Measurements from ENCODE around the gene HSPA4. TPM values are rescaled to one million over a fixed set of nuclear protein-coding genes. Genes with fewer than 3 reads are reported as not detected.
"Not testable (repeated sequence)": the region's sequence is repeated elsewhere in the genome, so short reads cannot be mapped to it uniquely, and the experiment has no call there.

HSPA4 gene
- total and polyA plus RNA-seq, 7 donors, result 41.2 to 154 (median 108) TPM

- ATAC-seq, result no peak
- TF ChIP-seq, protein P1, sequence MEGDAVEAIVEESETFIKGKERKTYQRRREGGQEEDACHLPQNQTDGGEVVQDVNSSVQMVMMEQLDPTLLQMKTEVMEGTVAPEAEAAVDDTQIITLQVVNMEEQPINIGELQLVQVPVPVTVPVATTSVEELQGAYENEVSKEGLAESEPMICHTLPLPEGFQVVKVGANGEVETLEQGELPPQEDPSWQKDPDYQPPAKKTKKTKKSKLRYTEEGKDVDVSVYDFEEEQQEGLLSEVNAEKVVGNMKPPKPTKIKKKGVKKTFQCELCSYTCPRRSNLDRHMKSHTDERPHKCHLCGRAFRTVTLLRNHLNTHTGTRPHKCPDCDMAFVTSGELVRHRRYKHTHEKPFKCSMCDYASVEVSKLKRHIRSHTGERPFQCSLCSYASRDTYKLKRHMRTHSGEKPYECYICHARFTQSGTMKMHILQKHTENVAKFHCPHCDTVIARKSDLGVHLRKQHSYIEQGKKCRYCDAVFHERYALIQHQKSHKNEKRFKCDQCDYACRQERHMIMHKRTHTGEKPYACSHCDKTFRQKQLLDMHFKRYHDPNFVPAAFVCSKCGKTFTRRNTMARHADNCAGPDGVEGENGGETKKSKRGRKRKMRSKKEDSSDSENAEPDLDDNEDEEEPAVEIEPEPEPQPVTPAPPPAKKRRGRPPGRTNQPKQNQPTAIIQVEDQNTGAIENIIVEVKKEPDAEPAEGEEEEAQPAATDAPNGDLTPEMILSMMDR (IDR thresholded peaks at IDR 0.05), result no peak
- WGBS, 3 donors, result 89 to 93% (median 91%) methylated on average over 4 of the region's 4 CpGs
Measured at GRCh38 chr5:133082128-133082527, 30.3 kb downstream of the HSPA4 start.

GRCh38 chr5:133083901-133084300, 32.1 kb downstream of the HSPA4 start:
- Histone ChIP-seq H3K36me3 (ENCODE audit: insufficient read depth in 1 of 2, low read depth in 1 of 2) (peaks cover 3 to 80% of the 10 kb centered on the region in 2 donors), H3K9me3 (no peaks in the 10 kb centered on the region), H3K27ac (no peak overlapping the region), H3K4me3 (no peak overlapping the region), H3K27me3 (ENCODE audit: insufficient read depth in 3 of 3, low read length in 2 of 3) (no peaks in the 10 kb centered on the region), H3K4me1 (no peaks in the 10 kb centered on the region)
- ATAC-seq, result no peak
- TF ChIP-seq, protein P1 (IDR thresholded peaks at IDR 0.05), result no peak
- WGBS, 3 donors, result 97 to 100% (median 99%) methylated on average over 1 of the region's 1 CpG
- intact Hi-C loops (cut with DNase I), result loop anchor here in 1 of 2 donors (2.0 kb wide), 1 partner anchor 17 kb away; no protein-coding TSS in a partner anchor
- no peak for DNase-seq

More at GRCh38 chr5:133082128-133082527, 30.3 kb downstream of the HSPA4 start:
- Histone ChIP-seq H3K4me3 (no peak overlapping the region), H3K27me3 (ENCODE audit: insufficient read depth in 3 of 3, low read length in 2 of 3) (no peaks in the 10 kb centered on the region), H3K27ac (no peak overlapping the region), H3K9me3 (no peaks in the 10 kb centered on the region), H3K36me3 (ENCODE audit: insufficient read depth in 1 of 2, low read depth in 1 of 2) (peaks cover 3 to 75% of the 10 kb centered on the region in 2 donors), H3K4me1 (no peaks in the 10 kb centered on the region)
- intact Hi-C loops (cut with DNase I), result no loop called here
- DNase-seq, result no peak

DNA sequence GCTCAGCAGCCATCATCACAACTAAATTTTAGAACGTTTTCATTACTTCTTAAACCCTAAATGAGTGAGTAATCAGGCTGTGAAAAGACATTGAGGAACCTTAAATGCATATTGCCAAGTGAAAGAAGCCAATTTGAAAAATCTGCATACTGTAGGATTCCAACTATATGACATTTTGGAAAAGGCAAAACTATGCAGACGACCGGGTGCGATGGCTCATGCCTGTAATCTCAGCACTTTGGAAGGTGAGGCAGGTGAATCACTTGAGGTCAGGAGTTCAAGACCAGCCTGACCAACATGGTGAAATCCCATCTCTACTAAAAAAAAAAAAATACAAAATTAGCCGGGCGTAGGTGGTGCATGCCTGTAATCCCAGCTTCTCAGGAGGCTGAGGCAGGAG, 33.4 kb downstream of the HSPA4 start:
- intact Hi-C loops (cut with DNase I), result loop anchor here in 1 of 2 donors (2.0 kb wide), 1 partner anchor 16 kb away; no protein-coding TSS in a partner anchor
- 88 to 100% (median 96%) methylated on average over 6 of the region's 6 CpGs for WGBS, 3 donors
- peaks cover 6 to 85% of the 10 kb centered on the region in 2 donors for H3K36me3 ChIP-seq (ENCODE audit: insufficient read depth in 1 of 2, low read depth in 1 of 2)

GRCh38 chr5:133086366-133086875, 34.6 kb downstream of the HSPA4 start:
- H3K4me3 ChIP-seq, result no peak overlapping the region
- H3K27me3 ChIP-seq (ENCODE audit: insufficient read depth in 3 of 3, low read length in 2 of 3), result no peaks in the 10 kb centered on the region
- DNase-seq (no peak), ATAC-seq (no peak)
- WGBS, 3 donors, result 70 to 85% (median 77%) methylated on average over 4 of the region's 4 CpGs
- no peaks in the 10 kb centered on the region for H3K4me1 ChIP-seq
- peaks cover 8 to 91% of the 10 kb centered on the region in 2 donors for H3K36me3 ChIP-seq (ENCODE audit: insufficient read depth in 1 of 2, low read depth in 1 of 2)
- H3K9me3 ChIP-seq, result no peaks in the 10 kb centered on the region
- H3K27ac ChIP-seq, result no peak overlapping the region
- TF ChIP-seq, protein P1 (IDR thresholded peaks at IDR 0.05), result no peak
- intact Hi-C loops (cut with DNase I), result no loop called here

More for the DNA sequence above, 33.4 kb downstream of the HSPA4 start:
- H3K4me1 ChIP-seq; DNase-seq; H3K9me3 ChIP-seq; H3K27me3 ChIP-seq (ENCODE audit: insufficient read depth in 3 of 3, low read length in 2 of 3); ATAC-seq; H3K4me3 ChIP-seq; H3K27ac ChIP-seq: not testable (repeated sequence)

DNA sequence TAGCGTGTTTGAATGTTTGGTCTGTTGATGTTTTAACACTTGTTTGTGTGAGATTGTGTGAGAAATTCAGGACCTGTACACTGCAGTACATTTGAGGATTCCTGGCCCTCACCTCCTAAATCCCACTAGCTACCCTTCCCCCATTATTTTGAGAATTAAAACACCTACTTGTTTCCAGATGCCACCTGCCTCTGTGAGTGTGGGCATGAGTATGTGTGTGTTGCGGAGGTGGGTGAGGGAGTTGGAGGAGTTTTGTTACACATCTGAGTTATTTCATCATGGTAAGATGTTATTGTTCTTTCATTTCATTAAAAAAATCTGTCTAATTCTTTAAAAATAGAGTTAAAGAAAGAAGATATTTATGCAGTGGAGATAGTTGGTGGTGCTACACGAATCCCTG, 36.3 kb downstream of the HSPA4 start:
- no peak overlapping the region for H3K27ac ChIP-seq
- intact Hi-C loops (cut with DNase I), result no loop called here
- DNase-seq (no peak), ATAC-seq (no peak)
- H3K27me3 ChIP-seq (ENCODE audit: insufficient read depth in 3 of 3, low read length in 2 of 3), result no peaks in the 10 kb centered on the region
- peaks cover 13 to 95% of the 10 kb centered on the region in 2 donors for H3K36me3 ChIP-seq (ENCODE audit: insufficient read depth in 1 of 2, low read depth in 1 of 2)
- WGBS, 3 donors, result 98% methylated on average over 3 of the region's 3 CpGs
- no peaks in the 10 kb centered on the region for H3K4me1 ChIP-seq
- no peak overlapping the region for H3K4me3 ChIP-seq
- H3K9me3 ChIP-seq, result no peaks in the 10 kb centered on the region
- TF ChIP-seq, protein P1 (IDR thresholded peaks at IDR 0.05), result no peak

Measured in psoas muscle (tissue), 8 donors.